MCF 10A (cell line): ENCODE results near the gene TXK. TPM values are rescaled to one million over a fixed set of nuclear protein-coding genes. Genes with fewer than 3 reads are reported as not detected.

ENCODE experiments used
- BruUV-seq: library from RNA; stranded (reverse); fragments of 400-500 nt; replicated peaks from 2 replicates; lab custom pipeline; 2021; lab: Mats Ljungman, UMichigan
- CTCF ChIA-PET: fragments of 300-600 bp; sonication (Branson Sonifier 250); formaldehyde crosslinking; extraction: SDS; loops from one replicate; lab custom pipeline; 2021; ENCODE audit warnings: antibody characterized with exemption, inconsistent platforms; lab: Yijun Ruan, JAX
- POLR2A ChIA-PET: fragments of 300-600, 350-650 bp; sonication (Branson Sonifier 250); formaldehyde crosslinking; extraction: SDS; loops from one replicate; lab custom pipeline; 2020; ENCODE audit warnings: antibody characterized with exemption, inconsistent platforms; lab: Yijun Ruan, JAX
- DNase-seq: peaks from one replicate; pipeline ENCODE4 v3.0.0-alpha.2; 2018; ENCODE audit not compliant: unreplicated experiment
- H3K27ac Mint-ChIP-seq: one replicate; pipeline ENCODE4 v1.8.0; 2022; ENCODE audit warnings: mild to moderate bottlenecking, low read depth, mixed read lengths; ENCODE audit not compliant: unreplicated experiment
- H3K27me3 Mint-ChIP-seq: one replicate; pipeline ENCODE4 v1.8.0; 2022; ENCODE audit warnings: mixed read lengths; ENCODE audit not compliant: insufficient read depth, unreplicated experiment
- H3K36me3 Mint-ChIP-seq: one replicate; pipeline ENCODE4 v1.8.0; 2022; ENCODE audit warnings: mild to moderate bottlenecking, moderate library complexity, mixed read lengths; ENCODE audit not compliant: insufficient read depth, unreplicated experiment
- H3K4me1 Mint-ChIP-seq: one replicate; pipeline ENCODE4 v1.8.0; 2022; ENCODE audit warnings: mixed read lengths; ENCODE audit not compliant: insufficient read depth, unreplicated experiment
- H3K4me3 Mint-ChIP-seq: one replicate; pipeline ENCODE4 v1.8.0; 2022; ENCODE audit warnings: mild to moderate bottlenecking, moderate library complexity, mixed read lengths; ENCODE audit not compliant: unreplicated experiment
- H3K9me3 Mint-ChIP-seq: one replicate; pipeline ENCODE4 v1.8.0; 2022; ENCODE audit warnings: mixed read lengths; ENCODE audit not compliant: unreplicated experiment
- intact Hi-C: fragments of 100-400 bp; cut with micrococcal nuclease; formaldehyde crosslinking; loops from 2 replicates; pipeline ENCODE4 v1.14.1; 2022
- total RNA-seq: library from RNA; stranded (reverse); gene quantifications from 2 replicates; pipeline ENCODE4 v1.2.3, GENCODE V29; 2022
- TF ChIP-seq, protein P1 (sequence below): fragments of 200-600 bp; IDR thresholded peaks from one replicate; pipeline ENCODE4 v1.8.0; 2022; ENCODE audit warnings: antibody characterized with exemption, mild to moderate bottlenecking; ENCODE audit not compliant: unreplicated experiment

TXK gene
- total RNA-seq, 1 experiment from 2014 or later = not detected

GRCh38 chr4:48033412-48033811 is 100.6 kb downstream of the TXK start:
- Mint-ChIP-seq H3K4me3 (no peak overlapping the region), H3K9me3 (no peaks in the 10 kb centered on the region), H3K27me3 (no peaks in the 10 kb centered on the region), H3K36me3 (no peaks in the 10 kb centered on the region), H3K27ac (no peak overlapping the region), H3K4me1 (no peaks in the 10 kb centered on the region)
- no peak for DNase-seq
- CTCF ChIA-PET = interaction anchor here (0.5 to 4.8 kb wide), 20 partner anchors 9 to 1759 kb away, joined by 3 to 42 read pairs (median 8); no protein-coding TSS in a partner anchor
- TF ChIP-seq, protein P1, sequence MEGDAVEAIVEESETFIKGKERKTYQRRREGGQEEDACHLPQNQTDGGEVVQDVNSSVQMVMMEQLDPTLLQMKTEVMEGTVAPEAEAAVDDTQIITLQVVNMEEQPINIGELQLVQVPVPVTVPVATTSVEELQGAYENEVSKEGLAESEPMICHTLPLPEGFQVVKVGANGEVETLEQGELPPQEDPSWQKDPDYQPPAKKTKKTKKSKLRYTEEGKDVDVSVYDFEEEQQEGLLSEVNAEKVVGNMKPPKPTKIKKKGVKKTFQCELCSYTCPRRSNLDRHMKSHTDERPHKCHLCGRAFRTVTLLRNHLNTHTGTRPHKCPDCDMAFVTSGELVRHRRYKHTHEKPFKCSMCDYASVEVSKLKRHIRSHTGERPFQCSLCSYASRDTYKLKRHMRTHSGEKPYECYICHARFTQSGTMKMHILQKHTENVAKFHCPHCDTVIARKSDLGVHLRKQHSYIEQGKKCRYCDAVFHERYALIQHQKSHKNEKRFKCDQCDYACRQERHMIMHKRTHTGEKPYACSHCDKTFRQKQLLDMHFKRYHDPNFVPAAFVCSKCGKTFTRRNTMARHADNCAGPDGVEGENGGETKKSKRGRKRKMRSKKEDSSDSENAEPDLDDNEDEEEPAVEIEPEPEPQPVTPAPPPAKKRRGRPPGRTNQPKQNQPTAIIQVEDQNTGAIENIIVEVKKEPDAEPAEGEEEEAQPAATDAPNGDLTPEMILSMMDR = no peak
- intact Hi-C loops = no loop called here
- POLR2A ChIA-PET = interaction anchor here (0.6 to 1.2 kb wide), 5 partner anchors 12 to 491 kb away, joined by 3 to 4 read pairs (median 3); no protein-coding TSS in a partner anchor
- BruUV-seq = no TSS peak

DNA sequence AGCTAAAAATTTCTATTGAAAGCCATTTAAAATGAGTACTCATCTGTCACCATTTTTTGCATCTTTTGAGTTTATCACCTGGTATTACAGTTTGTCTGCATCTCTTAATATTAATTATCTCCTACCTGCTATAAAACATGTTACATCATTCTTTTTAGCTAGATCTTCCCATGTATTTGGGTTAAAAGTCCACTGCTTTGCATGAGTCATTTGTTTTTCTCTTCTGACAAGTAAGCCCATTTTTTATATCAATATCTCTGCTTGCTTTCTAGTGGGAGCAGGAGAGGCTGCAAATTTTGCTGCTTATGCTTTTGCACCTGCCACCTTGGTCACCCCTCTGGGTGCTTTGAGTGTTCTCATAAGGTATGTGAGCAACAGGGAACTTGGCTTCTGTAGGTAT is 101.3 kb downstream of the TXK start:
- no peaks in the 10 kb centered on the region for H3K4me1 Mint-ChIP-seq
- H3K36me3 Mint-ChIP-seq = no peaks in the 10 kb centered on the region
- DNase-seq = no peak
- no TSS peak for BruUV-seq
- no peak overlapping the region for H3K27ac Mint-ChIP-seq
- ChIA-PET POLR2A (interaction anchor here (0.7 to 2.5 kb wide), 3 partner anchors 14 to 107 kb away, joined by 3 to 8 read pairs (median 3); no protein-coding TSS in a partner anchor), CTCF (interaction anchor here (1.1 to 4.8 kb wide), 6 partner anchors 11 to 76 kb away, joined by 3 to 42 read pairs (median 16); no protein-coding TSS in a partner anchor)
- TF ChIP-seq, protein P1 = no peak
- H3K9me3 Mint-ChIP-seq = no peaks in the 10 kb centered on the region
- H3K4me3 Mint-ChIP-seq = no peak overlapping the region
- intact Hi-C loops = no loop called here
- no peaks in the 10 kb centered on the region for H3K27me3 Mint-ChIP-seq

DNA sequence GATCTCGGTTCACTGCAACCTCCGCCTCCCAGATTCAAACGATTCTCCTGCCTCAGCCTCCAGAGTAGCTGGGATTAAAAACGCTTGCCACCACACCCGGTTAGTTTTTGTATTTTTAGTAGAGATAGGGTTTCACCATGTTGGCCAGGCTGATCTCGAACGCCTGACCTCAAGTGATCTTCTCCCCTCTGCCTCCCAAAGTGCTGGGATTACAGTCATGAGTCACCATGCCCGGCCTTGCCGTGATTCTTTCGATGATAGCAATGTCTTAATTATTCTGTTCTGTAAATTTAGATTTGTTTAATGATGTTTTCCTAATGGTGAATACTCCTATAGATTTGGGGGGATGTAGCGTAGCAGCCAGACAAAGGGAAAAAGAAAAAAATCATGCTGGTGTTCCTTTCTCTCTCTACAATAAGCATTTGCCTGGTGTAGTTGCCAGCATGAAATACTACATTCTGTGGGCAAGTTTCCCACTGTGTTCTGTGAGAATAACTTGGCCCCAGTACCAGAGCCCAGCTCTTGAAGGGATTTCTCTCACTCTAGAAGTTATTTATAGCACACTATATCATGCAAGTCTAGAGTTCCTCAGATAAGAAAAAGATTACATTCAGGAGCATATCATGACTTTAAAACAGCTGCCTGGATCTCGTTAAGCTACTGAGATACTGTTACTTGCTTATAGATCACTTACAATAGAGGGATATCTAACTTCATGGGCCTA is 102.1 kb downstream of the TXK start:
- Mint-ChIP-seq H3K9me3 (no peaks in the 10 kb centered on the region), H3K4me1 (no peaks in the 10 kb centered on the region), H3K27me3 (no peaks in the 10 kb centered on the region), H3K4me3 (no peak overlapping the region), H3K27ac (no peak overlapping the region), H3K36me3 (no peaks in the 10 kb centered on the region)
- CTCF ChIA-PET = interaction anchor here (0.6 to 4.8 kb wide), 5 partner anchors 13 to 55 kb away, joined by 3 to 42 read pairs (median 22); no protein-coding TSS in a partner anchor
- POLR2A ChIA-PET = interaction anchor here (2.5 kb wide), 1 partner anchor 14 kb away, joined by 8 read pairs; no protein-coding TSS in a partner anchor
- TF ChIP-seq, protein P1 = no peak
- intact Hi-C loops = no loop called here
- BruUV-seq = no TSS peak
- no peak for DNase-seq

DNA sequence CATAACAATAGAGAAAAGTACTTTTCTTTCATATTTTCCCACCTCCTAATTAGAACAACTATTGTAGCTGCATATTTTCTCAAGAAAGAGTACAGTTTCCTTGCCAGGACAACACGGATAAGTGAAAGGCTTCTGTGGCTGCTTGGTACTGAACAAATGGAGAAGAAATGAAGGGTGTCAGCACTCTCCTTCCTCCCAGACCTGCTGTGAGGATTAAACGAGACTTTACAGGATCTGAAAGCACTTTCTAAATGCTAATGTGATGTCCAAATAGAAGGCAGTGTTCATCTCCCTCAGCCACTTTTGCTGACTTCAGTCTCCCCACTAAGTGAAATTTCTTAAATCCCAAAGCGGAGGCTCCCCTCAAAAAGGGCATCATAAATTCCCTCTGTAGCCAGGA is 103.6 kb downstream of the TXK start:
- no peak overlapping the region for H3K27ac Mint-ChIP-seq
- H3K9me3 Mint-ChIP-seq = no peaks in the 10 kb centered on the region
- H3K4me3 Mint-ChIP-seq = no peak overlapping the region
- TF ChIP-seq, protein P1 = no peak
- BruUV-seq = no TSS peak
- H3K4me1 Mint-ChIP-seq = no peaks in the 10 kb centered on the region
- intact Hi-C loops = no loop called here
- ChIA-PET POLR2A (interaction anchor here (0.9 to 2.5 kb wide), 2 partner anchors 11 to 12 kb away, joined by 3 to 8 read pairs; no protein-coding TSS in a partner anchor), CTCF (no interaction called here)
- peaks cover 8% of the 10 kb centered on the region for H3K36me3 Mint-ChIP-seq
- H3K27me3 Mint-ChIP-seq = no peaks in the 10 kb centered on the region
- DNase-seq = no peak
